HG03558 (cell line): ENCODE results near the gene IRF7.
"Not testable (repeated sequence)": the region's sequence is repeated elsewhere in the genome, so short reads cannot be mapped to it uniquely, and the experiment has no call there.

Experiments used
- ATAC-seq: cut with Tn5 transposase; IDR thresholded peaks from one replicate; pipeline ENCODE4 v1.9.1; 2021; ENCODE audit warnings: moderate number of reproducible peaks; ENCODE audit not compliant: unreplicated experiment; ENCODE audit errors: extremely low read depth

IRF7 gene

GRCh38 chr11:587546-587945 lies 28.2 kb downstream of the IRF7 start:
- ATAC-seq, result no peak

- ATAC-seq, result no peak
Observed at GRCh38 chr11:586376-587316, 29.1 kb downstream of the IRF7 start.

GRCh38 chr11:584287-584686 lies 31.5 kb downstream of the IRF7 start:
- no peak for ATAC-seq

GRCh38 chr11:581752-582151 lies 34.0 kb downstream of the IRF7 start:
- no peak for ATAC-seq

GRCh38 chr11:581342-581741 lies 34.4 kb downstream of the IRF7 start:
- no peak for ATAC-seq

GRCh38 chr11:579830-580601 lies 35.7 kb downstream of the IRF7 start:
- no peak for ATAC-seq

- ATAC-seq, result no peak
Observed at GRCh38 chr11:578276-579035, 37.3 kb downstream of the IRF7 start.

- ATAC-seq, result no peak
Observed at GRCh38 chr11:577611-577894, 38.2 kb downstream of the IRF7 start.

- no peak for ATAC-seq
Observed at GRCh38 chr11:576811-577610, 38.7 kb downstream of the IRF7 start.

- peak; percentile 55 for ATAC-seq
Observed at GRCh38 chr11:575996-576768, 39.6 kb downstream of the IRF7 start, which contains the start of gene PHRF1. PHRF1 (plus strand) TSS chr11:576470; CDS start chr11:581513, 5,043 bp downstream.

GRCh38 chr11:575313-575995 lies 40.3 kb downstream of the IRF7 start:
- no peak for ATAC-seq

- ATAC-seq, result no peak
Observed at GRCh38 chr11:574632-575312, 41.0 kb downstream of the IRF7 start.

- not testable (repeated sequence) for ATAC-seq
Observed at GRCh38 chr11:574031-574570, 41.6 kb downstream of the IRF7 start.

- no peak for ATAC-seq
Observed at GRCh38 chr11:573146-573759, 42.5 kb downstream of the IRF7 start.

- no peak for ATAC-seq
Observed at GRCh38 chr11:571802-572185, 44.0 kb downstream of the IRF7 start.

GRCh38 chr11:569158-569885 lies 46.4 kb downstream of the IRF7 start:
- no peak for ATAC-seq
